ENCODE results near the gene C7orf57.

Gene C7orf57

GRCh38 chr7:48042216-48042615 lies 6.9 kb downstream of the C7orf57 start:
- H3K4me1 ChIP-seq (ENCODE audit: insufficient read depth, low read length), result peaks cover 10% of the 10 kb centered on the region
- peaks cover 2% of the 10 kb centered on the region for H3K27me3 ChIP-seq (ENCODE audit: insufficient read depth, low read length)
- no peaks in the 10 kb centered on the region for H3K36me3 ChIP-seq (ENCODE audit: insufficient read depth, low read length)
- no peak overlapping the region for H2AFZ ChIP-seq (ENCODE audit: low read depth, low read length)
- no peak overlapping the region for H3K4me3 ChIP-seq (ENCODE audit: low read length)
- H3K9me3 ChIP-seq (ENCODE audit: low read length), result no peaks in the 10 kb centered on the region

DNA sequence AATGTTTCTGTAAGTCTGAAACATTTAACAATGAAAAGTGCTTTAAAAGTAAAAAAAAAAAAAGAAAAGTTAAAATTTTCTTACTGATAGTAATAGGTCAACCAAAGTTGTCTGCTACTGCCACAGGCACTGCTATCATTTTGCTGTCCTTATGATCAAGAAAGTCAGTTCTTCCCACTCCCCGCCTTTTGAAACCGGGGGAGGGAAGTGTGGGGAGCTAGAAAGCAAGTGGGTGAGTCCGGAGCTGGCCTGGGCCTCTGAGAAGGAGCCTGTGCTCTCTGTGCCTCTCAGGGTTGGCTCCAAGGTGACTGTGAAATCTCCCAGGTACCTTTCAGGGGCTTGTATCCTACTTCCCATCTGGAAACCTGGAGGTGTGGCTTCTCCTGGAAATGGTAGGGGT lies 7.3 kb downstream of the C7orf57 start:
- H2AFZ ChIP-seq (ENCODE audit: low read depth, low read length), result no peak overlapping the region
- no peak overlapping the region for H3K4me3 ChIP-seq (ENCODE audit: low read length)
- no peaks in the 10 kb centered on the region for H3K27me3 ChIP-seq (ENCODE audit: insufficient read depth, low read length)
- peaks cover 10% of the 10 kb centered on the region for H3K4me1 ChIP-seq (ENCODE audit: insufficient read depth, low read length)
- H3K9me3 ChIP-seq (ENCODE audit: low read length), result no peaks in the 10 kb centered on the region
- no peaks in the 10 kb centered on the region for H3K36me3 ChIP-seq (ENCODE audit: insufficient read depth, low read length)

DNA sequence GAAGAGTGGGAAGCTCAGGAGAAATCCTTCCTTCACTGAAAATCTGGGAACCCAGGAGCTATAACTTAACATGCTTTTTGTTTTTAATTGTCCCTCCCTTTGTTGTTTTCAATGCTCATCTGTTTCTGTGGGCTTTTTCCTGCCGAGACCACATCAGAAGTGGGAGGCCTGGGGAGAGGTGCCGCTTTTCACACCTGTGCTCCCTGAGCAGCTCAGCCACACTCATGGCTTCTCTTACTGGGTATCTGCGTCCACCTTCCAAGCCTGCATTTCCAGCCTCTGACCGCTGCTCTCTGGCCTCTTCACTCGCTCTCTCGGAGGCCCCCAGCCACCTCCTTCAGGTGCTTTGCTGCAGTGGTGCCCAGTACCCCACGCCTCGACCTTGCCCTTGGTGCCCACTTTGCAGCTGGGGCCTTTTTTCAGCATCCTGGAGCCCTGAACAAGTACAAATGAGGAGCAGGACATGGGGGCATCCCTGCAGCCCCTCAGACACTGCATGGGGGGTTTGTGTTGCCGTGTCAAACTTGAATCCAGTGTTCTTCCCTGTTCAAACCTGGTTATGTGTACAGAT lies 9.9 kb downstream of the C7orf57 start:
- no peaks in the 10 kb centered on the region for H3K9me3 ChIP-seq (ENCODE audit: low read length)
- H3K4me1 ChIP-seq (ENCODE audit: insufficient read depth, low read length), result peaks cover 10% of the 10 kb centered on the region
- H2AFZ ChIP-seq (ENCODE audit: low read depth, low read length), result no peak overlapping the region
- no peak overlapping the region for H3K4me3 ChIP-seq (ENCODE audit: low read length)
- no peaks in the 10 kb centered on the region for H3K27me3 ChIP-seq (ENCODE audit: insufficient read depth, low read length)
- H3K36me3 ChIP-seq (ENCODE audit: insufficient read depth, low read length), result no peaks in the 10 kb centered on the region

- Histone ChIP-seq H3K4me1 (ENCODE audit: insufficient read depth, low read length) (peaks cover 10% of the 10 kb centered on the region), H3K36me3 (ENCODE audit: insufficient read depth, low read length) (no peaks in the 10 kb centered on the region), H3K9me3 (ENCODE audit: low read length) (no peaks in the 10 kb centered on the region), H2AFZ (ENCODE audit: low read depth, low read length) (no peak overlapping the region), H3K27me3 (ENCODE audit: insufficient read depth, low read length) (no peaks in the 10 kb centered on the region), H3K4me3 (ENCODE audit: low read length) (no peak overlapping the region)
These were observed 11.1 kb downstream of the C7orf57 start for GRCh38 chr7:48046458-48046857.

DNA sequence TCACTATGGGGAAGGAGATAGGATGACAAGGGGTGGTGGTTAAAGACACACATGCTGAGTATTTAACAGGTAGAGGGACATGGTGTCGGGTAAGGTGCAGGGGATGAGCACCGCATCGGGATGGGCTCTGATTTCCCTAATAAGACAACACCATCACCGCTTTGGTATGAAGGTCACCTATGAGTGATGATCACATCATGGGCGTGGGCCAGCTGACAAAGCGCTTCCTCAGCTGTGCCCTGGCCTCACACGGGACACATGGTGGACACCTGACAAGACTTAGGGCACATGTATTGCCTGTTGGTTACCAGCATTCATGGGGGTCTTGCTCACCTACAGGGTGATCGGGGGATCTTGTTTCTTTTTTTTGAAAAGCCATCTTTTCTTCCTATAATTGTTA lies 12.8 kb downstream of the C7orf57 start:
- Histone ChIP-seq H3K27me3 (ENCODE audit: insufficient read depth, low read length) (no peaks in the 10 kb centered on the region), H3K36me3 (ENCODE audit: insufficient read depth, low read length) (no peaks in the 10 kb centered on the region), H2AFZ (ENCODE audit: low read depth, low read length) (no peak overlapping the region), H3K4me1 (ENCODE audit: insufficient read depth, low read length) (no peaks in the 10 kb centered on the region), H3K9me3 (ENCODE audit: low read length) (no peaks in the 10 kb centered on the region), H3K4me3 (ENCODE audit: low read length) (no peak overlapping the region)

- H3K27me3 ChIP-seq (ENCODE audit: insufficient read depth, low read length), result no peaks in the 10 kb centered on the region
These were observed 14.5 kb downstream of the C7orf57 start for GRCh38 chr7:48049850-48050249.

DNA sequence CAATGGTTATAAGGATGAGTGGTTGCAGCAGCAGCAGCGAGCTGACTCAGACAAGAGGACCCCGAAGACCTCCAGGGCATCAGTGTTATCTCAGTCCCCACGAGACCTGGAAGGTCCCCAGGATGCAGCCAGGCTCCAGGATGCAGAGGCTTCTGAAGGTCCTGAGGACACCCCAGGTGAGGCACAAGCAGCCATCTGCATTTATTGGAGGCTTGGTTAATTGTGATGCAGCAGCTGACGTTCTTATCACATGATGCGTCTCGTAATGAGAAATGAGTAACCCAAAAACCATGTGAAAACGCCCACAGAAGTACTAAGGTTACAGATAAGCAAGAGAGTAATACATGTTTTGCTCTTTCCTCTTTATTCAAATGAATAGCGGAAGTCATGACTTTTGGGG lies 17.4 kb downstream of the C7orf57 start:
- Histone ChIP-seq H2AFZ (ENCODE audit: low read depth, low read length) (no peak overlapping the region), H3K4me3 (ENCODE audit: low read length) (no peak overlapping the region), H3K27me3 (ENCODE audit: insufficient read depth, low read length) (no peaks in the 10 kb centered on the region), H3K4me1 (ENCODE audit: insufficient read depth, low read length) (no peaks in the 10 kb centered on the region), H3K36me3 (ENCODE audit: insufficient read depth, low read length) (no peaks in the 10 kb centered on the region), H3K9me3 (ENCODE audit: low read length) (no peaks in the 10 kb centered on the region)

More at GRCh38 chr7:48049850-48050249, 14.5 kb downstream of the C7orf57 start:
- H3K4me3 ChIP-seq (ENCODE audit: low read length), result no peak overlapping the region
- no peak overlapping the region for H2AFZ ChIP-seq (ENCODE audit: low read depth, low read length)
- no peaks in the 10 kb centered on the region for H3K36me3 ChIP-seq (ENCODE audit: insufficient read depth, low read length)
- H3K4me1 ChIP-seq (ENCODE audit: insufficient read depth, low read length), result no peaks in the 10 kb centered on the region
- no peaks in the 10 kb centered on the region for H3K9me3 ChIP-seq (ENCODE audit: low read length)

DNA sequence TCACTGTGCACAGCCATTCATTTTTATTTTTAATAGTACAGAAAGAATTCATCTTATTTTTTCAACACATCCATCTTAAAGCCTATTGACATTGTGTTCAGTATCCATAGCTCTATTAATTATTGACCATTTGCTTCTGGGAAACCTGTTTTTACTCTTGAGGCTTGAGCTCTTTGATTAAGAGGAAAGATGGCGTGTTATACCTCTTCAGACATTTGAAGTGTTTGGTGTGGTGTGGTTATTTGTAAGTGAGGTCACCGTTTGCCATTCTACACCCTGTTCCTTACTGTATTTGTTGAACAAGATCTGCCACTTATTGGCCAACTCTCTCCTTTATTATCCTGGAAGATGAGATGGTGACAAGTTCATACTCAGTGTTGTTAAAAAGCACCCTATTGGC lies 18.4 kb downstream of the C7orf57 start:
- H3K36me3 ChIP-seq (ENCODE audit: insufficient read depth, low read length), result no peaks in the 10 kb centered on the region
- H2AFZ ChIP-seq (ENCODE audit: low read depth, low read length), result no peak overlapping the region
- no peaks in the 10 kb centered on the region for H3K27me3 ChIP-seq (ENCODE audit: insufficient read depth, low read length)
- H3K4me1 ChIP-seq (ENCODE audit: insufficient read depth, low read length), result no peaks in the 10 kb centered on the region
- H3K4me3 ChIP-seq (ENCODE audit: low read length), result no peak overlapping the region
- H3K9me3 ChIP-seq (ENCODE audit: low read length), result no peaks in the 10 kb centered on the region

DNA sequence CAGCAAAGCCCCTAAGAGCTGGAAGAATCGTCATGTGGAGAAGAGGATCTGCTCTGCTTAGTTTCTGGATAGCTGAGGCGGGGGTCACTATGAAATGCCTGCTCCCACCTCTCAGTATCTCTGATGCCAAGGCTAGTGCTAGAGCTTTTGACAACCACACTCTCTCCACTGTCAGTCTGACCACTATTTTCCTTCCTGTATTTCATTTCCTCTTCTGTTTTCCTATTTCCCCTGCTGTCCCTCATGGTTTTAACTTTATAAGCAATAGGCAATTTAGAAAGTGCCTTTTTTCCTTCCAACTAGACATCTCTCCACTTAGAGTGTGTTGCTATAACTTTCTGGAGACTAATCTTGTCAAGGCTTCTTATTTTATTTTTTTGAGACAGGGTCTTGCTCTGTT lies 23.6 kb downstream of the C7orf57 start:
- Histone ChIP-seq H3K9me3 (ENCODE audit: low read length) (no peaks in the 10 kb centered on the region), H3K4me3 (ENCODE audit: low read length) (no peak overlapping the region), H3K27me3 (ENCODE audit: insufficient read depth, low read length) (no peaks in the 10 kb centered on the region), H3K36me3 (ENCODE audit: insufficient read depth, low read length) (no peaks in the 10 kb centered on the region), H3K4me1 (ENCODE audit: insufficient read depth, low read length) (peaks cover 16% of the 10 kb centered on the region), H2AFZ (ENCODE audit: low read depth, low read length) (no peak overlapping the region)

DNA sequence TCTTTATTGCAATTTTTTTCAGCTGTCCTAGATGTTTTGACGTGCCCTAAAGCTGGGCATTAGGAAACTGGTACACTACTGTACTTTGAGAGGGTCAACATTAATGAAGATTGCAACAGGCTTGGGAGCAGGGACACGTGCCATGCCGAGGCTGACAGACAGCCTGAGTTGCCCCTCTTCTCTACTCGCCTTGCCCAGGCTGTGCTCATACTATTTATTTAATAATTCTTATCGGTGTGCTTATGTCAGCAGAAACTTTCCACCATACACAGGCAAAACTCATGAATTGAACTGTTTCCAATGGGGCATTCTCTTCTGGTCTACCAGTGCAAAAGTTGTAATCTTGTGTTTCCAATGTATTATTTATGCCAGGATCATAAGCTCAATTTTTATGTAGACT lies 24.4 kb downstream of the C7orf57 start:
- Histone ChIP-seq H3K36me3 (ENCODE audit: insufficient read depth, low read length) (no peaks in the 10 kb centered on the region), H2AFZ (ENCODE audit: low read depth, low read length) (no peak overlapping the region), H3K9me3 (ENCODE audit: low read length) (no peaks in the 10 kb centered on the region), H3K4me3 (ENCODE audit: low read length) (no peak overlapping the region), H3K4me1 (ENCODE audit: insufficient read depth, low read length) (peaks cover 16% of the 10 kb centered on the region), H3K27me3 (ENCODE audit: insufficient read depth, low read length) (no peaks in the 10 kb centered on the region)

DNA sequence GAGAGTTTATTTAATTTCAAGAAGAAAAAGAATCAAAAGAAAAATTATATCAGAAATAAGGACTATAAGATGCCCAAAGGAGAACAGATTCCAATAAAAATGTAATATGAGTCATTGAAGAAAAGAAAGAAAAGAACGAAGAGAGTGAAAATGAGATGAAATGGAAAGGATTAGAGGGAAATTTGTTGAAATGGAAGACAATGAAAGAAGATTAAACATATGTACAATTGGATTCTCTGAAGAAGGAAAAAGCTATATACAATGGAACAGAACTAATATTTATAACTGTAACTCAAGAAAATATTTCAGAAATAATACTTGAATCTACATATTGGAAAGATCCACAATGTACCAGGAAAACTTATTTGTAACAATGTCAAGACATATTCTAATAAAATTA lies 28.6 kb downstream of the C7orf57 start:
- Histone ChIP-seq H3K27me3 (ENCODE audit: insufficient read depth, low read length) (no peaks in the 10 kb centered on the region), H2AFZ (ENCODE audit: low read depth, low read length) (no peak overlapping the region), H3K36me3 (ENCODE audit: insufficient read depth, low read length) (no peaks in the 10 kb centered on the region), H3K4me3 (ENCODE audit: low read length) (no peak overlapping the region), H3K9me3 (ENCODE audit: low read length) (no peaks in the 10 kb centered on the region), H3K4me1 (ENCODE audit: insufficient read depth, low read length) (peaks cover 16% of the 10 kb centered on the region)

- H3K27me3 ChIP-seq (ENCODE audit: insufficient read depth, low read length), result no peaks in the 10 kb centered on the region
- H3K36me3 ChIP-seq (ENCODE audit: insufficient read depth, low read length), result no peaks in the 10 kb centered on the region
- H3K4me1 ChIP-seq (ENCODE audit: insufficient read depth, low read length), result peaks cover 9% of the 10 kb centered on the region
- no peak overlapping the region for H3K4me3 ChIP-seq (ENCODE audit: low read length)
- H2AFZ ChIP-seq (ENCODE audit: low read depth, low read length), result no peak overlapping the region
- H3K9me3 ChIP-seq (ENCODE audit: low read length), result peaks cover 4% of the 10 kb centered on the region
These were observed 32.1 kb downstream of the C7orf57 start for GRCh38 chr7:48067475-48067874.

GRCh38 chr7:48074204-48074654 lies 38.9 kb downstream of the C7orf57 start:
- H3K4me1 ChIP-seq (ENCODE audit: insufficient read depth, low read length), result no peaks in the 10 kb centered on the region
- no peaks in the 10 kb centered on the region for H3K27me3 ChIP-seq (ENCODE audit: insufficient read depth, low read length)
- no peak overlapping the region for H2AFZ ChIP-seq (ENCODE audit: low read depth, low read length)
- peaks cover 4% of the 10 kb centered on the region for H3K9me3 ChIP-seq (ENCODE audit: low read length)
- no peaks in the 10 kb centered on the region for H3K36me3 ChIP-seq (ENCODE audit: insufficient read depth, low read length)
- H3K4me3 ChIP-seq (ENCODE audit: low read length), result no peak overlapping the region

DNA sequence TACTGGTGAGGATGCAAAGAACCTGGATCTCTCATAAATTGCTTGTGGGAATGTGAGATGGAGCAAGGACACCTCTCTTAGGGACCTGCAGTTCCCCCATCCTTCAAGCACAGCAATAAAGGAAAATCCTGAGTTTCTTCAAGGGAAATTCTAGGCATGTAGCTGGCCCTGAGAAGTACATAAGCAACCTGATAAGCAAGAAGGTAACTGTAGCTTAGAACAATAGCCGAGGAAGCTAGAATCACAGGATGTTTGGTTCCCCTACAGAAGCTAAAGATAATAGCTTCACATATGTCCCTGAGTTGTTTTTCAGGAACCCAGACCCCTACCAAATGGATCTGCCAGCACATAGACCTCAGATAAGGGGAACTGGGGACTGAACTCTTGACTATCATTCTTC lies 42.1 kb downstream of the C7orf57 start:
- H3K36me3 ChIP-seq (ENCODE audit: insufficient read depth, low read length), result no peaks in the 10 kb centered on the region
- H3K4me1 ChIP-seq (ENCODE audit: insufficient read depth, low read length), result no peaks in the 10 kb centered on the region
- H3K9me3 ChIP-seq (ENCODE audit: low read length), result no peaks in the 10 kb centered on the region
- H2AFZ ChIP-seq (ENCODE audit: low read depth, low read length), result no peak overlapping the region
- H3K4me3 ChIP-seq (ENCODE audit: low read length), result no peak overlapping the region
- H3K27me3 ChIP-seq (ENCODE audit: insufficient read depth, low read length), result no peaks in the 10 kb centered on the region

All from neuron (in vitro differentiated cells).